Central memory CD4-positive, alpha-beta T cell (primary cell): ENCODE measurements around the gene EPHB4.
"Not testable (repeated sequence)": the region's sequence is repeated elsewhere in the genome, so short reads cannot be mapped to it uniquely, and the experiment has no call there.

ENCODE experiments used
- DNase-seq: peaks from one replicate; pipeline ENCODE4 v3.0.0; 2022

EPHB4 gene

DNA sequence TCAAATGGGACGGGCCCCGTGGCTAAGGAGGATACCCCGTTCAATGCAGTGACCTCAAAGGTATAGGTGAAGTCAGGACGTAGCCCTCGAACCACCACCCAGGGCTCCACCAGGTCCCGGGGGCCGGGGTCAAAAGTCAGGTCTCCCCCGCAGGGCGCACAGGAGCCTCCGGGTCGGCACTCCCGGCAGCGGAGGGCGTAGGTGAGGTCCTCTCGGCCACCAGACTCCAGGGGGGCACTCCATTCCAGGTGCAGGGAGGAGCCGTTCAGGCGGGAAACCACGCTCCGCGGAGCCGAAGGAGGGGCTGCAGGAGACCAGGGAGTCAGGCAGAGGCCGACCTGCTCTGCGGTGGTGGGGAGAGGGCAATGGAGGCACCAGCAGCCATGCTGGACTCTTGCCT lies 7.7 kb downstream of the EPHB4 start:
- DNase-seq: no peak

DNA sequence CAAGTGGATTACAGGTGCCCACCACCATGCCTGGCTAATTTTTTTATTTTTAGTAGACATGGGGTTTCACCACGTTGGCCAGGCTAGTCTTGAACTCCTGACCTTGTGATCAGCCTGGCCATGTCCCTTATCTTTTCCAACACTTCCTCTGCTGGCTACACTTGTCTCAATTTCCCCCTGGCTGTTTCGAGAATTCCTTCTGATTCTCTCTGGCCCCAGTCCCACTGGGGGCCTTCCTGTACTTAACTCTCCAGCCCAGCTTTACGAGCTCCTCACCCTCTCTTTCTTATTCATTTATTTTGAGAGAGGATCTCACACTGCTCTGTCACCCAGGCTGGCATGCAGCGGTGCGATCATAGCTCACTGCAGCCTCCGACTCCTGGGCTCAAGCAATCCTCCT lies 8.5 kb downstream of the EPHB4 start:
- no peak for DNase-seq

DNA sequence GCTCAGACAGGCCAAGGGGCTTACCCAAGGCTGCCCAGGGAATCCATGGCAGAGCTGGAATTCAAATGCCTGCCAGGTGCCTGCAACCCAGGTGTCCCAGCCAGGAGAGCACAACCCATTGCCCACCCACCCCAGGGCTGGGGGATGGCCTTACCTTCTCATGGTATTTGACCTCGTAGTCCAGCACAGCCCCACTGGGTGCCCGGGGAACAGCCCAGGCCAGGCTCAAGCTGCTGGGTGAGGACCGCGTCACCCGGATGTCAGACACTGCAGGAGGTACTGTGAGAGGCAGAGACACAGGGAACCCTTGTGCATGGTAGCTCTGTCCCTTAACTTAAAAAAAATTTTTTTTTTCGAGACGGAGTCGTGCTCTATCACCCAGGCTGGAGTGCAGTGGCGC lies 9.0 kb downstream of the EPHB4 start:
- no peak for DNase-seq

- DNase-seq: no peak
These were observed 10.2 kb downstream of the EPHB4 start for GRCh38 chr7:100817097-100817496.

- not testable (repeated sequence) for DNase-seq
These were observed 10.8 kb downstream of the EPHB4 start for GRCh38 chr7:100816515-100816914.

DNA sequence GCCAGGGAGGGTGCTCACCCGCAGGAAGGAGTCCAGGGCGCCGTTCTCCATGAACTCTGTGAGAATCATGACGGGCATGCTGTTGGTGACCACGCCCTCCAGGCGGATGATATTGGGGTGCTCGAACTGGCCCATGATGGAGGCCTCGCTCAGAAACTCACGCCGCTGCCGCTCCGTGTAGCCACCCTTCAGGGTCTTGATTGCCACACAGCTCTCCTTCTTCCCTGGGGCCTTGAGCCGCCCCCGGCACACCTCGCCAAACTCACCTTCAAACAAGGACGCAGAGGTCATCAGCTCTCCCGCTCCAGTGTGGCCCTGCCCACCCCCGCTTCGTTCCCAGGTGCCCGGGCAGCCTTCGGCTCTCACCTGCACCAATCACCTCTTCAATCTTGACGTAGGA lies 14.6 kb downstream of the EPHB4 start:
- DNase-seq: no peak

GRCh38 chr7:100811480-100811879 lies 15.8 kb downstream of the EPHB4 start:
- no peak for DNase-seq

- no peak for DNase-seq
These were observed 18.9 kb downstream of the EPHB4 start for GRCh38 chr7:100808354-100808875.

DNA sequence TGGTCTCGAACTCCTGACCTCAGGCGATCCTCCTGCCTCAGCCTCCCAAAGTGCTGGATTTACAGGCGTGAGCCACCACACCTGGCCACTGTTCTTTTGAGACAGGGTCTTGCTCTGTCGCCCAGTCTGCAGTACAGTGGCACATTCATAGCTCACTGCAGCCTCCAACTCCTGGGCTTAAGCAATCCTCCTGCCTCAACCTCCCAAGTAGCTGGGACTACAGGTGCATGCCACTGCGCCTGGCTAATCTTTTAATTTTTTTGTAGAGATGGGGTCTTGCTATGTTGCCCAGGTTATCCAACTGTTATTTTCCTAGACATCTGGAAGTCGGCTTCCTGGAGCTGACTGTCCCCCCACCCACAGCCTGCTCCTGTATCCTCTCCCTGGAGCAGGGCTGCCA lies 20.4 kb downstream of the EPHB4 start:
- DNase-seq: not testable (repeated sequence)

DNA sequence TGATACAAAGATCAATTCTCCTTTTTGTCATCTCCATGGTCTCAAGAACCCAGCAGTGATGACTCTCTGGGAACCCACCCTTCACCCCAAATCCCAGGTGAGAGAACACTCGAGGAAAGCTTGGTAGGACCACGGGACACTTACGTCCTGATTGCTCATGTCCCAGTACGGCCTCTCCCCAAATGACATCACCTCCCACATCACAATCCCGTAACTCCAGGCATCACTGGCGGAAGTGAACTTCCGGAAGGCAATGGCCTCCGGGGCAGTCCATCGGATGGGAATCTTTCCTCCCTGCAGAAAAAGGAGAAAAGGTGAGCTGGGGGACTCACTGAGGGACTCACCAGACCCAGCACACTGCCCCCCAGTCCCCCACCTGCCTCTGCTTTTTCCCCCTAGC lies 21.0 kb downstream of the EPHB4 start:
- DNase-seq: no peak

DNA sequence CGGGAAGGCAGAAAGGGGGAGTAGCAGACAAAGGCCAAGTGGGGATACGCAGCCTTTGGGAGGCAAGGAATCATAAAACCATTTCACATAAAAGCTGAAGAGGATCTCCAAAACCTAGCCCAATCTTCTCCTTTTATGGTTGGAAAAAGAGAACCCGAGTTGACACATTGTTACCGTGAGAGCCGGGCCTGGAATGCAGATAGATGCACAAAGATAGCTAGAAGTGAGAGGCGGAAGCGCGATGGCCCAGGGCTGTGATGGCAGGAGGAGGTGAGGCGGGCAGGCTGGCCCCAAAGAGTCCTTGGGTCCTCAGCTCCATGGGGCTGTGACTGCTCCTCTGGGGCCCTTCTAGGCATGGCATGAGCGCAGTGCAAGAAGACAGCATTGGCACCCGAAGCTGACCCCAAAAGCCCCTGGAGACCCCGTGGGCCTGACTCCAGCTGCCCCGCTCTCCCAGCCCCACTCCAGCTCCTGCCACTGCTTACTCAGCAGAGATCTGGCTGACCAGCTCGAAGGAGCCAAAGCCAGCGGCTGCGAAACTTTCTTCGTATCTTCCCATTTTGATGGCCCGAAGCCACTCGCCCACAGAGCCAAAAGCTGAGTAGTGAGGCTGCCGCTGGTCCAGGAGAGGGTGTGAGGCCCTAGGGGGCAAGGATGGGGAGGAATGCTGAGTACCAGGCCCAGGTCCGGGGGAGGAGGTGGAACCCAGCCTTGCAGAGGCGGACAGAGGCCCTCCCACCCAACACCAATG lies 22.5 kb downstream of the EPHB4 start:
- DNase-seq: no peak

DNA sequence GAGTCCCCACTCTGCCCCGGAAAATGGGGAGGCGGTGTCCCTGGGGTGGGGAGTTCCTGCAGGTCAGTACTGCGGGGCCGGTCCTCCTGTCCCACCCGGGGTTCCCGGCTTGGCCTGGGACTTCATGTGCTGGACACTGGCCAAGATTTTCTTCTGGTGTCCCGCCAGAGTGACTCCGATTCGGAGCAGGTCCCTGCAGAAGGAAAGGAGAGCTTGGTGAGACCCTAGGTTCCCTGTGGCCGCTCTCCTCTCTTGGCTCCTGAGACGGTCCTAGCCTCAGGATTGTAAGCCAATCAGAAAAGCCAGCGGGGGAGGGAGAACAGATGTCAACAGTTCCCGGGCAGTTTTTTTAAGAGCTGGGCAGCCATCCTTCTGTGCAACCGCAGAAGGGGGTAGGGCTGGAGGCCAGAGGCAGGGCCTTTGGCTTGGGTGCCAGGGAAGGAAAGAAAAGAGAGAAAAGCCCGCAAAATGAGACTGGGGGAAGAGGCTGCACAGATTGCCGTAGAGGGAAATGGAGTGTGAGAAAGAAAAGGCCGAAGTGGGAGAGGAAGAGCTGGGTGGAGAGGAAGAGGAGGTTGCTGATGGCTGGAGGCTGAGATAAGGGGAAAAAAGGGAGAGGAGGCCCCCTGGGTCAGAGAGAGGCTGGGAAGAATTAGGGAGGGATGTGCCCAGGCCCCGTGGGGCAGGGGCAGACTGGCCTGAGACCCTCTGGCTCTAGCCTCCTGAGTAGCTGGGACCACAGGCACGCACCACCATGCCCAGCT lies 23.7 kb downstream of the EPHB4 start:
- no peak for DNase-seq

DNA sequence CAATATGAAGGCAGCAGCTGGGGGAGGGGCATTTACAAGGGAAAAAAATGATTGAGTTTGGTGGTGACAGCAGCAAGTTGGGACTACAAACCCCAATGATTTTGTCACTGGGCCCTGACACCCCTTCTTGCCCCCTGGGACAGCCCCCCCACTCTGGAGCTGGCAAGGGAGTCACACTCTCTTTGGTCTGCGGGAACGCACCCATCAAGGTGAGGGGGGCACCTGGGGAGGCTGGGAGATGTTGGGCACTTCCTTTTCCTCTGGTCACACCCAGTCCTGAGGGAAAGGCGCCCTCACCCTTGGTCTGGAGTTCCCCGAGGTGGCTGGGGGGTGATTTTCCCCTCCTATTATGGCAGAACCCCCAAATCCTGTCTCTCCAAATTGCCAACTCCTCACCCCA lies 24.4 kb downstream of the EPHB4 start:
- no peak for DNase-seq

GRCh38 chr7:100801833-100802568 lies 25.3 kb downstream of the EPHB4 start:
- DNase-seq: no peak

DNA sequence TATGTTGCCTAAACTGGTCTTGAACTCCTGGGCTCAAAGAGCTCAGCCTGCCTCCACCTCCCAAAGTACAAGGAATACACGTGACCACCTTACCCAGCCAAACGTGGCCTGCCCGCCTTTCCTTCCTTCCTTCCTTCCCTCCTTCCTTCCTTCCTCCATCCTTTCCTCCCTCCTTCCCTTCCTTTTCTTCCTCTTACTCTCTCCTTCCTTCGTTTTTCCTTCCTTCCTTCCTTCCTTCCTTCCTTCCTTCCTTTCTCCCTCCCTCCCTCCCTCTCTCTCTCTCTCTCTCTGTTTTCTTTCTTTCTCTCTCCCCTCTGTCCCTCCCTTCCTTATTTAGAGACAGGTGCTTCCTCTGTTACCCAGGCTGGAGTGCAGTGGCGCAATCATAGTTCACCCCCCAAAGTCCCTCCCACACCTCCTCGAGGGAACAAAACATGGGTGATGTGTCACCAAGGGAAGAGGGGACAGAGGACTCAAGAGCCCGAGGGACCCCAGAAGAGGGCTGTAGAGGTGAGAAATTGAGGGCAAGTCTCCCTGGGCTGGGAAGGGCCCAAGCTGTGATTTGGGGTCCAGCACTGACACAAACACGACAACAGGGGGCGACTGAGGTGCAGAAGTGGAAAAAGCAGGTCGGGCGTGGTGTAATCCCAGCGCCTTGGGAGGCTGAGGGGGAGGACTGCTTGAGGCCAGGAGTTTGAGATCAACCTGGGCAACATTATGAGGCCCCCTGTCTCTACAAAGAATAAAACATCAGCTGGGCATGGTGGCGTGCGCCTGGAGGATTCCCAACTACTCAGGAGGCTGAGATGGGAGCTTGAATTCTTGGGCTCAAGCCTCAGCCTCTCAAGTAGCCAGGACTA lies 28.1 kb downstream of the EPHB4 start:
- peak; percentile 13 for DNase-seq

DNA sequence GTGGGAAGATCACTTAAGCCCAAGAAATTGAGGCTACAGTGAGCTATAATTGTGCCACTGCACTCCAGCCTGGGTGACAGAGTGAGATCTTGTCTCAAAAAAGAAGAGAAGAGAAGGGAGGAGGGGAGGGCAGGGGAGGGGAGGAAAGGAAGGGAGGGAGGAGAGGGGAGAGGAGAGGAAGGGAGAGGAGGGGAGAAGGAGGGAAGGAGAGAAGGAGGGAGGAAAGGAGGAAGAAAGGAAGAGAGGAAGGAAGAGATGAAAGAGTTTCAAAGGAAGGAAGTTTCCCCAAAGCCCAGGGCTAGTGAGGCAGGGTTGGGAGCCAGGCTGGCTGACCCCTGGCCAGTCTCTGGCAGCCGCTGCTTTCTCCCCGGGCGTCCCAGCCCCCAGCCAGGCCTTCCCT lies 32.6 kb downstream of the EPHB4 start:
- DNase-seq: no peak

DNA sequence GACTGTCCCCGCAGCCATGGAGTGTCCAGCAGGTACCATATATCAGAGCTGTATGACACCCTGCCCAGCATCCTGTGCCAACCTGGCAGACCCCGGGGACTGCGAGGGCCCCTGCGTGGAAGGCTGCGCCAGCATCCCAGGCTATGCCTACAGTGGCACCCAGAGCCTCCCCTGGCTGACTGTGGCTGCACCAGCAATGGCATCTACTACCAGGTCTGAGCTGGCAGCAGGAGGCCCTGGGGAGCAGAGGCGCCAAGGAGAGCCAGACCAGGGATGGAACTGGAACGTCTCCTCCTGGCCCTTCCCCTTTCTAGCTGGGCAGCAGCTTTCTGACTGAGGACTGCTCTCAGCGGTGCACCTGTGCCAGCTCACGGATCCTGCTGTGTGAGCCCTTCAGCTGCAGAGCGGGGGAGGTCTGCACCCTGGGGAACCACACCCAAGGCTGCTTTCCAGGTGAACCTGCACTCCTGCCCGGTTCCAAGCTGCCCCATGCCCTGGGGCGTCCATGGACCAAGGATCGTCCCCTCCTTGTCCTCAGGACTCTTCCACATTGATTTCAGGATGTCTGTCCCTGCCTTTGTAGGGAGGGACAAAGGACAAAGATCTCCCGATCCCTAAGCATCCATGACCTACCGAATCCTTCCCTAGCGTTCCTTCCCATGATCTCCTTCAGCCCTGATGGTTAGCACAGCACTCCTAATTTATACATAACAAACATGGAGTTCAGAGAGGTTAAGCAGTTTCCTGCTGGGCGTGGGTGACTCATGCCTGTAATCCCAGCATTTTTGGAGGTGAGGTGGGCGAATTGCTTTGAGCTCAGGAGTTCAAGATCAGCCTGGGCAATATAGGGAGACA lies 33.3 kb downstream of the EPHB4 start:
- no peak for DNase-seq

GRCh38 chr7:100791881-100792666 lies 35.2 kb downstream of the EPHB4 start:
- no peak for DNase-seq

GRCh38 chr7:100789055-100789454 lies 38.3 kb downstream of the EPHB4 start:
- DNase-seq: no peak

GRCh38 chr7:100786323-100786722 lies 41.0 kb downstream of the EPHB4 start:
- DNase-seq: no peak

DNA sequence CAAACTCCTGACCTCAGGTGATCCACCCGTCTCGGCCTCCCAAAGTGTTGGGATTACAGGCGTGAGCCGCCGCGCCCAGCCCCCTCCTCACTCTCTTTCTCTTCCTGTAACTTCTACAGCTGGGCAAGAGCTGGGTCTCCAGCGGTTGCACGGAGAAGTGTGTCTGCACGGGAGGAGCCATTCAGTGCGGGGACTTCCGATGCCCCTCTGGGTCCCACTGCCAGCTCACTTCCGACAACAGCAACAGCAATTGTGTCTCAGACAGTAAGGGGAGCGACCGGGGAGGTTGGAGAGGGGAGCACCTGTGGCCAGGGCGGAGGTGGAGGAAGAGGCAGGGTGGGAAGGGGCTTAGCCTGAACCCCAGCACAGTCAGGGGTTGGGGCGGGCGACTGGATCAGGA lies 41.4 kb downstream of the EPHB4 start:
- no peak for DNase-seq
